Urothelium cell line (cell line): Measurements from ENCODE around the gene UQCC2.

ENCODE experiments used
- DNase-seq: peaks from one replicate; pipeline ENCODE4 v3.0.0; 2011; ENCODE audit warnings: low spot score, mixed read lengths
- FAIRE-seq: peaks from 2 replicates; lab custom pipeline; 2011; peaks lifted over from hg19 to GRCh38; lab: Jason Lieb, UNC

Gene UQCC2

DNA sequence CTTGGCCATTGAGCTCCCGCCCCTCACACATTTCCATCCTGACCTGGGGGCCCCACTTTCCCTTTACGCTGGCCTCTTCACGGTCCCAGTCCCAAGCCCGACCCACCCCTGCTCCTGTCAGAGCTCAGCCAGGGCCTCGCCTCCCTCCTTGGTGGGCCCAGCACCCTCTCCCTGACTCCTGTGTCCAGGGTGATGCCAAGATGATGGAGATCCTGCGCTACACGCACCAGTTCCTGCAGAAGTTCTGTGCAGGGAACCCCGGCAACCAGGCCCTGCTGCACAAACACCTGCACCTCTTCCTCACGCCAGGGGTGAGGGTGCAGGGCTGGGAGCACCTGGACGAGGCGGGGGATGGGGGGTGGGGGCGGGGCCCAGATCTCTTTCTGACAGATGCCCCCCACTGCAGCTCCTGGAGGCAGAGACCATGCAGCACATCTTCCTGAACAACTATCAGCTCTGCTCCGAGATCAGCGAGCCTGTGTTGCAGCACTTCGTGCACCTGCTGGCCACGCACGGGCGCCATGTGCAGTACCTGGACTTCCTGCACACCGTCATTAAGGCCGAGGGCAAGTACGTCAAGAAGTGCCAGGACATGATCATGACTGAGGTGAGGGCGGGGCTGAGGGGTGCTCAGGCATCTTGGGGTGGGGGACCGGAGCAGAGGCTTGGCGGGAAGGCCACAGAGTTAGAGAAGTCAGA, 33.1 kb downstream of the UQCC2 start:
- DNase-seq (no peak), FAIRE-seq (no peak)

DNA sequence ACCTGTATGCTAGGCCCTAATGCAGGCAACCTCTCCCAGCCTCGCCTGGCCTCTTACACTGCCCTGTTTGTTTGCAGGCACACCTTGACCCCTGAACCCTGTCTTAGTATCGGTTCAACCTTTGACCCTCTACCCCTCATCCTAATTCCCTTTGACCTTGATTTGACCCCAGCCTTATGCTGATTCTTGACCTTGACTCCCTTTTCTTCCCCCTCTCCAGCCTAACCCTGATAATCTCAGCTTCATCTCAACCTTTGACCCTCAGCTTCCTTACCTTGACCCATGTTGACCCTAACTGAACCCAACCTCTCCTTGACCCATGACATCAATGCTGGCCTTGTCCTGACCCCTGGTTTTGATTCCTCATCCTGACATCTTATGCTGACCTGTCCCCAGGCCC, 33.8 kb downstream of the UQCC2 start:
- DNase-seq (no peak), FAIRE-seq (no peak)

DNA sequence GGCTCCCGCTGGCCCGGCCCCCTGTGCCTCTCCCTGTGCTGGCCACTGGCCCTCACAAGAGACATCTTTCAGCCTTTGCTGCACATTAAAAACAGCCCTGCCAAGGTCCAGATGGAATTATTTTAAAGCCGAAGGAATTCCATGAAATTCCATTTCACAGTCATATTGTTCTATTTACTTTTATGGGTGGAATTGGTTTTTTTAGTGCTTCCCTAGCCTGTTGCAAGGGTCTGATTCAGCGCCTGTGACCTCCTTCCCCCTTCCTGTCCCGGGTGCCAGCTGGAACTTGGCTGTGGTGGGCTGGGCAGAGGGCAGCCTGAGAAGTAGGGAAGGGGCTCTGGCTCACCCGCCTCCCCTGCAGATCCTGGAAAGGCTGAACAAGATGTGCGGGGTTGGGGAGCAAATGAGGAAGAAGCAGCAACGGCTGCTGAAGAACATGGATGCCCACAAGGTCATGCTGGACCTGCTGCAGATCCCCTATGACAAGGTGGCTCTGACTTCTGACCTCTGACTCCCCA, 34.3 kb downstream of the UQCC2 start:
- DNase-seq (no peak), FAIRE-seq (no peak)

- FAIRE-seq (no peak), DNase-seq (no peak)
Observed at GRCh38 chr6:33676416-33677142, 34.9 kb downstream of the UQCC2 start.

DNA sequence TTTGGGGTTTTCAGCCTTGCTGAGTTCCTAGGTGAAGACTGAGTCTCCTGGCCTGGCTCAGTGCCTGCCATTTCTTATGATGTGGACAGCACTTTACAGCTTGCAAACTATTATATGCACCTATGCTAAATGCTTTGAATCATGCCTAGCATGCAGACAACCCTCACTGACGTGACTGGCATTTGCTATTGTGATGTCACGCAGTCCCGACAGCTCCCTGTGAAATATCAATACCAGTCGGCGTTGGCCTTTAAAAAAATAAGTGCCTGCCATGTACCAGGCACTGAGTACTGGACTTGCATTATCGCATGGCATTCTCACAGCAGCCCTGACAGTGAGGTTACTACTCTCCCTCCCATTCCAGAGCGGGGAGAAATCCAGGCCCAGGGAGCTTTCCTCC, 35.5 kb downstream of the UQCC2 start:
- FAIRE-seq: no peak
- DNase-seq: no peak

DNA sequence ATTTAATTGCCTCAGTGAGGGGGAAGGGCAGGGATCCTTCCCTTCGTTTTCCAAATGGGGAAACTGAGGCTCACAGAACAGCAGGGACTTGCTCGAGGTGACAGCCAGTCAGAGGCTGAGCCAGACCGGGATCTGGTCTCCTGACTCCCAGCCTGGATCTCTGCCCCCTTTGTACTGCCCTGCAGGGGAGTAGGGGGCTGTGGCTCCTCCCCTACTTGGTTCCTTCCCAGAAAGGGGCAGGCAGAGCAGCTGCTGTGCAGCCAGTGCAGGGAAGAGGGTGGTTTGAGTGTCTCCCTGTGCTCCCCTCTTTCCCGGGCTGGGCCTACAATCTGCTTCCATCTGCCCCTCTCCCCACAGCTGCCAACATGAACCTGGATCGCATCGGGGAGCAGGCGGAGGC, 37.6 kb downstream of the UQCC2 start:
- FAIRE-seq (no peak), DNase-seq (no peak)

DNA sequence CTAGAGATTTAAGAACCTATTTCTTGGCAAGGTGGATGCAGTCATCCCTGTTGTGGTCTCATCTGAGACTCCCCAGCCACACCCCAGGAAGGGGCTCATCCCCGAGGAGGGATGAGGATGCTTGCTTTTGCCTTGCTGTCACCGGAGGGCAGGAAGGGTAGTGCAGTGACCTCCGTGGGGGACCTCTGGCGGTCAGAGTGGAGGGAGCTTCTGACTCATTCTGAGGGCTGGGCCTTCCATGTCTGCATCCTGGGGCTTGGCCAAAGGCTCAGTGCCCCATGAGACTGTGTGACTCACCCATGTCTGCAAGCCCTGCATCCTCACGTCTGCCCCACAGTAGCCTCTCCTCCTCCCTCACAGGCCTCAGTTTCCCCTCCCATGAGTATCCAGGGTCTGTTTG, 38.7 kb downstream of the UQCC2 start:
- DNase-seq (peak; percentile 93), FAIRE-seq (peak; percentile 50)

- FAIRE-seq (no peak), DNase-seq (no peak)
Observed at GRCh38 chr6:33671744-33672072, 39.8 kb downstream of the UQCC2 start.

GRCh38 chr6:33670971-33671743, 40.3 kb downstream of the UQCC2 start:
- DNase-seq: no peak
- FAIRE-seq: no peak

- no peak for FAIRE-seq
- no peak for DNase-seq
Observed at GRCh38 chr6:33670086-33670660, 41.3 kb downstream of the UQCC2 start.

- DNase-seq: peak; percentile 55
- no peak for FAIRE-seq
Observed at GRCh38 chr6:33668914-33669313, 42.6 kb downstream of the UQCC2 start.

DNA sequence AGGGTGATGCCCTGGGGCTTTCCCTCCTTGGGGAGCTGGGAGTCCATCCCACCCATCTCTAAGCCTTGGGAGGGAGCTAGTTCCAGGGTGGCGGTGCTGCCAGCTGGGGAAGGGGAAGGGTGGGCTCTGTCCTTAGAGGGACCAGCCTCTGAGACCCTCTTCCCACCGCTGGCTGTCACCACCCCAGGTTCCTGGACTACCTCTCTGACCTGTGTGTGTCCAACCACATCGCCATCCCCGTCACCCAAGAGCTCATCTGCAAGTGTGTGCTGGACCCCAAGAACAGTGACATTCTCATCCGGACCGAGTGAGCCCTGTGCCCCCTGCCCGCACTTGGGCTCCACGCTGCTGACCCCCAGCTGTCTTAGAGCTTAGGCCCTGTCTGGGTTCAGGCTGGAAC, 43.2 kb downstream of the UQCC2 start:
- FAIRE-seq (no peak), DNase-seq (no peak)

DNA sequence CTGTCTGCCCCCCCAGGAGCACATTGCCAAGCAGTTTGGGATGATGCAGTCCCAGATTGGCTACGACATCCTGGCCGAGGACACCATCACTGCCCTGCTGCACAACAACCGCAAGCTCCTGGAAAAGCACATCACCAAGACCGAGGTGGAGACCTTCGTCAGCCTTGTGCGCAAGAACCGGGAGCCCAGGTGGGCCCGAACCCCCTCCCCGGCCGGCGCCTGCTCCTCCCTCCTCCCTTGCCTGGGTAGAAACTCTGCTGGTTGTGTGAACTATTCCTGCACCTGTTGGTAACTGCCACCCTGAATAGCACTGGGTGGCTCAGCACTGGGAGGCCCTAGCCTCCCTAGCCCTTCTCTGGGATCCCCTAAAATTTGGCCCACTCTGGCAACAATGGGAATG, 43.7 kb downstream of the UQCC2 start:
- FAIRE-seq (no peak), DNase-seq (no peak)

DNA sequence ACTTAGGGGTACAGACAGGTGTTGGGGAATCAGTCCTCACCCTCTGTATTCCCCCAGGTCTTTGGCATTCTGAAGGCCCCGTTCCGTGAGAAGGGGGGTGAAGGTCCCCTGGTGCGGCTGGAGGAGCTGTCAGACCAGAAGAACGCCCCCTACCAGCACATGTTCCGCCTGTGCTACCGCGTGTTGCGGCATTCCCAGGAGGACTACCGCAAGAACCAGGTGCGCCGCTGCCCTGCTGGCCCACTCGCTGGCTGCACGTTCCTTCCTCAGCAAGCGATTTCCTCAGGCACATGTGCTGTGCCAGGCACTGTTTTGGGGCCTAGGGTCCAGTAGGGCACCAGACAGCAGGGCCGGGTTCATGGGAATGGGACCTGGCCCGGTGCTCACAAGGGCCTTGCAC, 44.4 kb downstream of the UQCC2 start:
- FAIRE-seq: no peak
- DNase-seq: no peak

- no peak for FAIRE-seq
- no peak for DNase-seq
Observed at GRCh38 chr6:33665957-33666356, 45.5 kb downstream of the UQCC2 start.

GRCh38 chr6:33664506-33665057, 46.9 kb downstream of the UQCC2 start:
- DNase-seq: no peak
- no peak for FAIRE-seq

DNA sequence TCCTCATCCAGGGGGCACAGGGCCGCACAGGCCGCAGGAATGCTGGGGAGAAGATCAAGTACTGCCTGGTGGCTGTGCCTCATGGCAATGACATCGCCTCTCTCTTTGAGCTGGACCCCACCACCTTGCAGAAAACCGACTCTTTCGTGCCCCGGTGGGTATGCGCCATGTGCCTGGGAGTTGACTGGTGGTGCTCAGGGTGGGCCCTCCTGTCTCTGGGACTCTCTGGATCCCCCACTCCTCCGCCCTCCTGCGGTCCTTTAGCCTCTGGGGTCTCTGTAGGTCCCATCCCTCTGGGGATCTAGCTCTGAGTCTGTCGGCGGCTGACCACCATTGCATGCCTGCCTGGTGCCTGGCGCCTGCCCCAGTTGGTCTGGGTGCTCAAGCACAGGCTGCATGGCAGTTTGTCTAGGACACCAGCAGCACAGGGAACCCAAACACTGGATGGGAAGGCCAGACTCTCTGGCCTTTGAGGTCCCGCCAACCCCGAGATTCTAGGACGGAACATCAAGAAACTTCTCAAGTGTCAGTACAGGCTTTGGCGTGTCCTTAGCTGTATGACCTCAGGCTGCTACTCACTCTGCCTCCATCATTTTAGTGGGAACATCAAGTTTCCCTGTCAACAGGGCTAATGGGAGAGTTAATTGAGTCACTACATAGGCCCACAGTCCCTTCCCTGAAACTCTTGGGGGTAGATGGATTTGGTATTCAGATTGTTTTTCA, 47.6 kb downstream of the UQCC2 start:
- DNase-seq (no peak), FAIRE-seq (no peak)

GRCh38 chr6:33663028-33663427, 48.5 kb downstream of the UQCC2 start:
- no peak for DNase-seq
- no peak for FAIRE-seq

DNA sequence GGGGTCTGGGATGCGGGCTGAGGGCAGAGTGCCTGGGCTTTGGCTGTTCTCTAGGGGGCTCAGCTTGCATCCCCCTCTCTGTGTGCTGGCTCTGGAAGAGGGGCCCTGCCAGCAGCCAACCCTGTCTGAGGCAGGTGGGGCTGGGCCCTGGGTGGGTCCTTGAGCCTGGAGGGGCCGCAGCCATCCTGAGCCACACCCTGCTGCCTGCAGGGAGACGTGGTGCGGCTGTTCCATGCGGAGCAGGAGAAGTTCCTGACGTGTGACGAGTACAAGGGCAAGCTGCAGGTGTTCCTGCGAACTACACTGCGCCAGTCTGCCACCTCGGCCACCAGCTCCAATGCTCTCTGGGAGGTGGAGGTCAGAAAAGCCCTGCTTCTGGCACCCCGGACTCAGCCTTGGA, 49.2 kb downstream of the UQCC2 start:
- no peak for DNase-seq
- FAIRE-seq: no peak

DNA sequence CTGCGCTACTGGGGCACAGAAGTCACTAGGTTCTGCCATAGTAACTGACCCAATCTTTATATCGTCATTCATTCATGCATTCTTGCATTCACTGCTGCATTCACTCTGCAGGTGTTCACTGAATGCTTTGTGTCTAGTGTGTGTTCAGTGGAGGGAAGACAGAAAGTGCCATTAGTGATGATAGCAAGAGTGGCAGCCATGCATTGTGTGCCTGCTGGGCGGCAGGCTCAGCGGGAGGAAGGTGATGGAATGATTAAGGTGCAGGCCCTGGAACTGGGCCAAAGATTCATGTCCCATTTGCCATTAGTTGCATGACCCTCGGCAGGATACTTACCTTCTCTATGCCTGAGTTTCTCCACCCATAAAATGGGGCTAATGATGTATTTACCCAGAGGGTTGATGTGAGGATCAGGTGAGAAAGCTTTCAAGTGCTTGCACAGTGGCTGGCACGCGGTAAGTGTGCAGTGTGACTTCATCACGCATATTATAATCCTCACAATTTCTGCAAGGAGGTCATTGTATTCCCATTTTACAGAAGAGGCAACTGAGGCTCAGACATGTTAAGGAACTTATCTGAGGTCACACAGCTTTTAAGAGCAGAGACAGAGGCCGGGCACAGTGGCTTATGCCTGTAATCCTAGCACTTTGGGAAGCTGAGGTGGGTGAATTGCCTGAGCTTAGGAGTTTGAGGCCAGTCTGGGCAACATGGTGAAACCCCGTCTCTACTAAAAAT, 50.2 kb downstream of the UQCC2 start:
- DNase-seq: no peak
- no peak for FAIRE-seq
